Measurements from ENCODE around the gene MIEF2. TPM values are rescaled to one million over a fixed set of nuclear protein-coding genes. Genes with fewer than 3 reads are reported as not detected.
A peak's percentile ranks its signal among the peaks of the same experiment; 100 is the strongest.

The MIEF2 gene
- total and polyA plus RNA-seq, 8 donors = 2.1 to 254 (median 9.1) TPM

- WGBS, 5 donors = 0 to 4% (median 2%) methylated on average over 9 to 16 of the region's 16 CpGs
- H3K4me1 ChIP-seq = peaks cover 41 to 61% (median 56%) of the 10 kb centered on the region in 4 donors
These were observed 669 bp downstream of the MIEF2 start for GRCh38 chr17:18261146-18261515.

GRCh38 chr17:18261659-18262058 lies 1.2 kb downstream of the MIEF2 start:
- Histone ChIP-seq H3K27me3 (no peaks in the 10 kb centered on the region), H3K4me1 (peaks cover 37 to 56% (median 51%) of the 10 kb centered on the region in 4 donors), H3K9me3 (no peaks in the 10 kb centered on the region), H3K36me3 (peaks cover 21 to 35% (median 32%) of the 10 kb centered on the region in 4 donors), H3K4me3 (peak overlapping the region; percentile 84 to 94 (median 92)), H3K27ac (peak overlapping the region; percentile 94 to 98 (median 95))
- WGBS, 5 donors = 71 to 82% (median 79%) methylated on average over 3 of the region's 3 CpGs
- no peak for TF ChIP-seq POLR2A (IDR thresholded peaks at IDR 0.05)
- TF ChIP-seq CTCF (IDR thresholded peaks at IDR 0.05) = no peak
- no peak for TF ChIP-seq EP300 (IDR thresholded peaks at IDR 0.05)
- TF ChIP-seq POLR2AphosphoS5 (IDR thresholded peaks at IDR 0.05) = no peak
- intact Hi-C loops (cut with DNase I; ENCODE audit: low total_unique reads) = loop anchor here (10.0 kb wide), 1 partner anchor 53 kb away; the partner anchor contains the start of genes SMCR8 and TOP3A
- no peak for DNase-seq

More at GRCh38 chr17:18261146-18261515, 669 bp downstream of the MIEF2 start:
- H3K36me3 ChIP-seq = peaks cover 21 to 40% (median 36%) of the 10 kb centered on the region in 4 donors
- DNase-seq = peak; percentile 77 to 84
- H3K4me3 ChIP-seq = peak overlapping the region; percentile 84 to 94 (median 92)
- no peak for TF ChIP-seq POLR2A (IDR thresholded peaks at IDR 0.05)
- TF ChIP-seq POLR2AphosphoS5 (IDR thresholded peaks at IDR 0.05) = no peak
- no peak for TF ChIP-seq CTCF (IDR thresholded peaks at IDR 0.05)
- no peak for TF ChIP-seq EP300 (IDR thresholded peaks at IDR 0.05)
- no peaks in the 10 kb centered on the region for H3K9me3 ChIP-seq
- H3K27me3 ChIP-seq = no peaks in the 10 kb centered on the region
- peak overlapping the region; percentile 94 to 98 (median 95) for H3K27ac ChIP-seq
- intact Hi-C loops (cut with DNase I; ENCODE audit: low total_unique reads) = loop anchor here (10.0 kb wide), 1 partner anchor 54 kb away; the partner anchor contains the start of genes SMCR8 and TOP3A

GRCh38 chr17:18262111-18262510 lies 1.6 kb downstream of the MIEF2 start:
- intact Hi-C loops (cut with DNase I; ENCODE audit: low total_unique reads) = loop anchor here (10.0 kb wide), 1 partner anchor 53 kb away; the partner anchor contains the start of genes SMCR8 and TOP3A
- H3K27me3 ChIP-seq = no peaks in the 10 kb centered on the region
- H3K9me3 ChIP-seq = no peaks in the 10 kb centered on the region
- no peak for TF ChIP-seq POLR2AphosphoS5 (IDR thresholded peaks at IDR 0.05)
- no peak for TF ChIP-seq CTCF (IDR thresholded peaks at IDR 0.05)
- DNase-seq = no peak
- peak overlapping the region in 2 of 4 donors; percentile 84 to 92 for H3K4me3 ChIP-seq
- peak overlapping the region in 3 of 5 donors; percentile 95 to 98 (median 96) for H3K27ac ChIP-seq
- peaks cover 21 to 35% (median 31%) of the 10 kb centered on the region in 4 donors for H3K36me3 ChIP-seq
- 58 to 72% (median 63%) methylated on average over 2 of the region's 2 CpGs; no CpG with 5 or more reads in 1 of the 5 donors for WGBS, 5 donors
- H3K4me1 ChIP-seq = peaks cover 32 to 51% (median 46%) of the 10 kb centered on the region in 4 donors

- Histone ChIP-seq H3K36me3 (peaks cover 21 to 35% (median 31%) of the 10 kb centered on the region in 4 donors), H3K27me3 (no peaks in the 10 kb centered on the region), H3K27ac (peak overlapping the region in 1 of 5 donors; percentile 29), H3K4me3 (no peak overlapping the region), H3K4me1 (peaks cover 27 to 46% (median 41%) of the 10 kb centered on the region in 4 donors), H3K9me3 (no peaks in the 10 kb centered on the region)
- TF ChIP-seq EP300 (IDR thresholded peaks at IDR 0.05) (no peak), CTCF (IDR thresholded peaks at IDR 0.05) (no peak), POLR2A (IDR thresholded peaks at IDR 0.05) (no peak), POLR2AphosphoS5 (IDR thresholded peaks at IDR 0.05) (no peak)
- intact Hi-C loops (cut with DNase I; ENCODE audit: low total_unique reads) = loop anchor here (10.0 kb wide), 1 partner anchor 52 kb away; the partner anchor contains the start of genes SMCR8 and TOP3A
- DNase-seq = peak in 1 of 2 donors; percentile 68
- 38 to 81% (median 52%) methylated on average over 11 to 12 of the region's 12 CpGs for WGBS, 5 donors
These were observed 2.2 kb downstream of the MIEF2 start for GRCh38 chr17:18262641-18263040.
